A673 (cell line): ENCODE results near the gene TAS2R40. TPM values are rescaled to one million over a fixed set of nuclear protein-coding genes. Genes with fewer than 3 reads are reported as not detected.

Experiments
- BruUV-seq: library from RNA; stranded (reverse); fragments of 400-500 nt; replicated peaks from 2 replicates; lab custom pipeline; 2021; lab: Mats Ljungman, UMichigan
- CTCF ChIA-PET: fragments of 300-600 bp; sonication (Branson Sonifier 250); formaldehyde crosslinking; loops from one replicate; lab custom pipeline; 2022; ENCODE audit warnings: antibody characterized with exemption; lab: Charles Lee
- POLR2A ChIA-PET: fragments of 300-600 bp; sonication (Branson Sonifier 250); formaldehyde crosslinking; loops from one replicate; lab custom pipeline; 2022; ENCODE audit warnings: antibody characterized with exemption; ENCODE audit not compliant: low non-redundant PET; lab: Charles Lee
- DNase-seq: peaks from one replicate; pipeline ENCODE4 v3.0.0-alpha.2; 2015; ENCODE audit warnings: low spot score
- H3K27ac ChIP-seq: fragments of 200-600 bp; sonication (generic); 2 replicates; pipeline ENCODE4 v1.5.1; 2016; ENCODE audit warnings: mixed run types, low read depth, mild to moderate bottlenecking, mixed read lengths, antibody characterized with exemption, low read length; ENCODE audit not compliant: poor library complexity, severe bottlenecking
- H3K27me3 ChIP-seq: fragments of 200-600 bp; sonication (generic); replicated peaks from 2 replicates; pipeline ENCODE4 v1.6.1; 2017; ENCODE audit warnings: mixed run types, low read depth, mild to moderate bottlenecking, mixed read lengths, antibody characterized with exemption, low read length; ENCODE audit not compliant: insufficient read depth, poor library complexity
- H3K36me3 ChIP-seq: fragments of 200-600 bp; sonication (generic); 2 replicates; pipeline ENCODE4 v1.6.1; 2016; ENCODE audit warnings: mixed run types, mild to moderate bottlenecking, mixed read lengths, antibody characterized with exemption, low read length; ENCODE audit not compliant: insufficient read depth, poor library complexity, severe bottlenecking
- H3K4me1 ChIP-seq: fragments of 200-600 bp; sonication (generic); 2 replicates; pipeline ENCODE4 v1.6.1; 2017; ENCODE audit warnings: mixed run types, mild to moderate bottlenecking, mixed read lengths, antibody characterized with exemption, low read length; ENCODE audit not compliant: insufficient read depth, poor library complexity, severe bottlenecking
- H3K4me3 ChIP-seq: fragments of 200-600 bp; sonication (generic); 2 replicates; pipeline ENCODE4 v1.5.1; 2016; ENCODE audit warnings: low read depth, mixed run types, mild to moderate bottlenecking, mixed read lengths, low read length; ENCODE audit not compliant: poor library complexity, severe bottlenecking
- H3K9me3 ChIP-seq: fragments of 200-600 bp; sonication (generic); 2 replicates; pipeline ENCODE4 v1.6.1; 2016; ENCODE audit warnings: mixed run types, low read depth, mild to moderate bottlenecking, mixed read lengths, antibody characterized with exemption, low read length; ENCODE audit not compliant: poor library complexity, severe bottlenecking
- CTCF ChIP-seq: fragments of 300-800, 200-600 bp; sonication (generic); conservative IDR thresholded peaks from 2 replicates; pipeline ENCODE4 v1.5.1; 2017; ENCODE audit warnings: low read depth, mild to moderate bottlenecking, antibody characterized with exemption, low read length, moderate library complexity, mixed read lengths
- EZH2 ChIP-seq: fragments of 200-600 bp; sonication (generic); IDR thresholded peaks from 2 replicates; pipeline ENCODE4 v1.6.1; 2017; ENCODE audit warnings: borderline replicate concordance, low read depth, mild to moderate bottlenecking, mixed read lengths, antibody characterized with exemption, low read length; ENCODE audit not compliant: poor library complexity, severe bottlenecking
- intact Hi-C: fragments of 100-400 bp; cut with micrococcal nuclease; formaldehyde crosslinking; loops from one replicate; pipeline ENCODE4 v1.10.0; 2022; ENCODE audit not compliant: unreplicated experiment
- total RNA-seq: library from RNA; stranded (reverse); gene quantifications from 2 replicates; pipeline ENCODE4 v1.2.3, GENCODE V29; 2021

The TAS2R40 gene
- total RNA-seq, 1 experiment from 2014 or later: not detected

GRCh38 chr7:143229054-143229790 is 7.4 kb downstream of the TAS2R40 start:
- Histone ChIP-seq H3K27ac (no peak overlapping the region), H3K4me1 (peaks cover 14% of the 10 kb centered on the region), H3K27me3 (no peaks in the 10 kb centered on the region), H3K4me3 (no peak overlapping the region), H3K36me3 (no peaks in the 10 kb centered on the region), H3K9me3 (no peaks in the 10 kb centered on the region)
- intact Hi-C loops: no loop called here
- peak; percentile 69 for DNase-seq
- TF ChIP-seq EZH2: no peak
- TF ChIP-seq CTCF: no peak
- POLR2A ChIA-PET: no interaction called here
- CTCF ChIA-PET: interaction anchor here (0.9 kb wide), 1 partner anchor 11 kb away, joined by 3 read pairs; no protein-coding TSS in a partner anchor
- no TSS peak for BruUV-seq

- POLR2A ChIA-PET: no interaction called here
Observed at GRCh38 chr7:143230602-143231457, 9.0 kb downstream of the TAS2R40 start.

More at GRCh38 chr7:143230602-143231457, 9.0 kb downstream of the TAS2R40 start:
- Histone ChIP-seq H3K9me3 (no peaks in the 10 kb centered on the region), H3K27ac (no peak overlapping the region), H3K4me1 (peaks cover 14% of the 10 kb centered on the region), H3K27me3 (no peaks in the 10 kb centered on the region), H3K36me3 (no peaks in the 10 kb centered on the region), H3K4me3 (no peak overlapping the region)
- DNase-seq: no peak
- CTCF ChIA-PET: no interaction called here
- intact Hi-C loops: no loop called here
- no TSS peak for BruUV-seq
- no peak for TF ChIP-seq CTCF
- TF ChIP-seq EZH2: no peak
